ENCODE results near the gene TMBIM4. TPM values are rescaled to one million over a fixed set of nuclear protein-coding genes. Genes with fewer than 3 reads are reported as not detected.

Gene TMBIM4
- total RNA-seq, 4 donors from 2014 or later: 73.5 to 110 (median 80.9) TPM

- intact Hi-C loops (cut with DNase I; ENCODE audit: low total_unique reads): loop anchor here (10.0 kb wide), 1 partner anchor 76 kb away; no protein-coding TSS in a partner anchor
- Histone ChIP-seq H3K9me3 (no peaks in the 10 kb centered on the region), H3K27me3 (no peaks in the 10 kb centered on the region), H3K36me3 (peaks cover 0 to 11% of the 10 kb centered on the region in 2 donors), H3K4me1 (no peaks in the 10 kb centered on the region), H3K27ac (no peak overlapping the region), H3K4me3 (no peak overlapping the region)
- ATAC-seq: no peak
- TF ChIP-seq, protein P1, sequence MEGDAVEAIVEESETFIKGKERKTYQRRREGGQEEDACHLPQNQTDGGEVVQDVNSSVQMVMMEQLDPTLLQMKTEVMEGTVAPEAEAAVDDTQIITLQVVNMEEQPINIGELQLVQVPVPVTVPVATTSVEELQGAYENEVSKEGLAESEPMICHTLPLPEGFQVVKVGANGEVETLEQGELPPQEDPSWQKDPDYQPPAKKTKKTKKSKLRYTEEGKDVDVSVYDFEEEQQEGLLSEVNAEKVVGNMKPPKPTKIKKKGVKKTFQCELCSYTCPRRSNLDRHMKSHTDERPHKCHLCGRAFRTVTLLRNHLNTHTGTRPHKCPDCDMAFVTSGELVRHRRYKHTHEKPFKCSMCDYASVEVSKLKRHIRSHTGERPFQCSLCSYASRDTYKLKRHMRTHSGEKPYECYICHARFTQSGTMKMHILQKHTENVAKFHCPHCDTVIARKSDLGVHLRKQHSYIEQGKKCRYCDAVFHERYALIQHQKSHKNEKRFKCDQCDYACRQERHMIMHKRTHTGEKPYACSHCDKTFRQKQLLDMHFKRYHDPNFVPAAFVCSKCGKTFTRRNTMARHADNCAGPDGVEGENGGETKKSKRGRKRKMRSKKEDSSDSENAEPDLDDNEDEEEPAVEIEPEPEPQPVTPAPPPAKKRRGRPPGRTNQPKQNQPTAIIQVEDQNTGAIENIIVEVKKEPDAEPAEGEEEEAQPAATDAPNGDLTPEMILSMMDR (IDR thresholded peaks at IDR 0.05 in 4 of 5, conservative IDR thresholded peaks at IDR 0.05 in 1 of 5): no peak
- no peak for TF ChIP-seq POLR2A (IDR thresholded peaks at IDR 0.05)
- DNase-seq: no peak
- in situ Hi-C loops (cut with MboI; ENCODE audit: low sequenced_read_pairs in 4 of 4): loop anchor here in 1 of 4 donors (25.0 kb wide), 1 partner anchor 153 kb away; the partner anchor contains the start of gene HELB
Observed at GRCh38 chr12:66159123-66159522, 10.7 kb downstream of the TMBIM4 start.

- TF ChIP-seq, protein P1 (IDR thresholded peaks at IDR 0.05 in 4 of 5, conservative IDR thresholded peaks at IDR 0.05 in 1 of 5): no peak
- no peak for TF ChIP-seq POLR2A (IDR thresholded peaks at IDR 0.05)
- no peak for ATAC-seq
- Histone ChIP-seq H3K27me3 (no peaks in the 10 kb centered on the region), H3K4me1 (no peaks in the 10 kb centered on the region), H3K4me3 (no peak overlapping the region), H3K36me3 (peaks cover 0 to 11% of the 10 kb centered on the region in 2 donors), H3K27ac (no peak overlapping the region), H3K9me3 (no peaks in the 10 kb centered on the region)
- intact Hi-C loops (cut with DNase I; ENCODE audit: low total_unique reads): loop anchor here (10.0 kb wide), 1 partner anchor 78 kb away; no protein-coding TSS in a partner anchor
- in situ Hi-C loops (cut with MboI; ENCODE audit: low sequenced_read_pairs in 4 of 4): loop anchor here in 1 of 4 donors (25.0 kb wide), 1 partner anchor 156 kb away; the partner anchor contains the start of gene HELB
- no peak for DNase-seq
Observed at GRCh38 chr12:66156654-66157053, 13.1 kb downstream of the TMBIM4 start.

DNA sequence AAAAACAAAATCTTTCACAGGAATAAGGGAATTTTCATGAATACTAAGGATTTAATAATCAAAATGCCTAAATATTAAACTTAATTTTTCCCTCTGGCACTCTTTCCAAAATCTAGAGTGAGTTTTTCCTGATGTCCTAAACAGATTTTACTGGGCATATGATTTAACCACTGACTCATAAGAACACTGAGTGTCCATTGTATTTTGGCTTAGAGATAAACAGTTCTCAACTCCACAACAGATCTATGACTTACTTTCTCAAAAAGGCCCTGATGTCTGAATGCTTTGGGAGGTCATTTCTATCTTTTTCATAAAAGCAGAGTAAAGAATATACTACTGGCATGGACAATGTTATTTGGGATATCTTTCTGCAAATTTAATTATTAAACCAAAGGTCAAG, 15.0 kb downstream of the TMBIM4 start:
- Histone ChIP-seq H3K9me3 (no peaks in the 10 kb centered on the region), H3K27me3 (no peaks in the 10 kb centered on the region), H3K36me3 (peaks cover 0 to 14% of the 10 kb centered on the region in 2 donors), H3K27ac (no peak overlapping the region), H3K4me1 (no peaks in the 10 kb centered on the region), H3K4me3 (no peak overlapping the region)
- TF ChIP-seq, protein P1 (IDR thresholded peaks at IDR 0.05 in 4 of 5, conservative IDR thresholded peaks at IDR 0.05 in 1 of 5): no peak
- TF ChIP-seq POLR2A (IDR thresholded peaks at IDR 0.05): no peak
- DNase-seq: no peak
- no peak for ATAC-seq
- in situ Hi-C loops (cut with MboI; ENCODE audit: low sequenced_read_pairs in 4 of 4) (loop anchor here in 1 of 4 donors (25.0 kb wide), 1 partner anchor 158 kb away; the partner anchor contains the start of gene HELB), intact Hi-C loops (cut with DNase I; ENCODE audit: low total_unique reads) (loop anchor here (10.0 kb wide), 1 partner anchor 80 kb away; no protein-coding TSS in a partner anchor)

GRCh38 chr12:66152732-66153131, 17.1 kb downstream of the TMBIM4 start:
- H3K27ac ChIP-seq: no peak overlapping the region
- H3K9me3 ChIP-seq: no peaks in the 10 kb centered on the region
- peaks cover 0 to 4% of the 10 kb centered on the region in 2 donors for H3K36me3 ChIP-seq
- H3K4me1 ChIP-seq: no peaks in the 10 kb centered on the region
- in situ Hi-C loops (cut with MboI; ENCODE audit: low sequenced_read_pairs in 4 of 4) (loop anchor here in 1 of 4 donors (25.0 kb wide), 1 partner anchor 160 kb away; the partner anchor contains the start of gene HELB), intact Hi-C loops (cut with DNase I; ENCODE audit: low total_unique reads) (loop anchor here (10.0 kb wide), 1 partner anchor 82 kb away; no protein-coding TSS in a partner anchor)
- no peak overlapping the region for H3K4me3 ChIP-seq
- no peak for TF ChIP-seq POLR2A (IDR thresholded peaks at IDR 0.05)
- TF ChIP-seq, protein P1 (IDR thresholded peaks at IDR 0.05 in 4 of 5, conservative IDR thresholded peaks at IDR 0.05 in 1 of 5): no peak
- ATAC-seq: no peak
- no peak for DNase-seq
- H3K27me3 ChIP-seq: no peaks in the 10 kb centered on the region

Data from gastrocnemius medialis (tissue), 4 donors.